NOMO-1 treated with DMSO at 0.1 percent for 48 hours (cell line): ENCODE results near the gene RNF217.
"Not testable (repeated sequence)": the region's sequence is repeated elsewhere in the genome, so short reads cannot be mapped to it uniquely, and the experiment has no call there.

Experiments
- DNase-seq: peaks from one replicate; lab custom pipeline; 2025; ENCODE audit not compliant: unreplicated experiment; lab: John Stamatoyannopoulos, UW

The RNF217 gene

GRCh38 chr6:124961777-124962638 lies at the start of gene RNF217:
Gene RNF217, plus strand, starts transcription at chr6:124962437. Its CDS starts 108 bp downstream, at chr6:124962545.
- DNase-seq = no peak

- DNase-seq = no peak
These were observed 49.2 kb upstream of the RNF217 start for GRCh38 chr6:124913056-124913455.

GRCh38 chr6:124917769-124918168 lies 44.5 kb upstream of the RNF217 start:
- no peak for DNase-seq

GRCh38 chr6:124919703-124920102 lies 42.5 kb upstream of the RNF217 start:
- not testable (repeated sequence) for DNase-seq

GRCh38 chr6:124924333-124924759 lies 37.9 kb upstream of the RNF217 start:
- DNase-seq = no peak

- DNase-seq = no peak
These were observed 35.8 kb upstream of the RNF217 start for GRCh38 chr6:124926435-124926834.

GRCh38 chr6:124927806-124928205 lies 34.4 kb upstream of the RNF217 start:
- DNase-seq = no peak

- DNase-seq = no peak
These were observed 33.4 kb upstream of the RNF217 start for GRCh38 chr6:124928851-124929250.

GRCh38 chr6:124937645-124938044 lies 24.6 kb upstream of the RNF217 start:
- no peak for DNase-seq

GRCh38 chr6:124941259-124941658 lies 21.0 kb upstream of the RNF217 start:
- no peak for DNase-seq

GRCh38 chr6:124943658-124944057 lies 18.6 kb upstream of the RNF217 start:
- DNase-seq = no peak

- DNase-seq = no peak
These were observed 14.2 kb upstream of the RNF217 start for GRCh38 chr6:124947971-124948451.

- no peak for DNase-seq
These were observed 12.5 kb upstream of the RNF217 start for GRCh38 chr6:124949706-124950105.

- no peak for DNase-seq
These were observed 8.4 kb upstream of the RNF217 start for GRCh38 chr6:124953808-124954207.

GRCh38 chr6:124955108-124955856 lies 7.0 kb upstream of the RNF217 start:
- no peak for DNase-seq

GRCh38 chr6:124956018-124956417 lies 6.2 kb upstream of the RNF217 start:
- no peak for DNase-seq

GRCh38 chr6:124958149-124958548 lies 4.1 kb upstream of the RNF217 start:
- DNase-seq = no peak

GRCh38 chr6:124958759-124959354 lies 3.4 kb upstream of the RNF217 start:
- DNase-seq = peak; percentile 4

- DNase-seq = peak; percentile 40
These were observed 1.3 kb upstream of the RNF217 start for GRCh38 chr6:124960757-124961463.

- no peak for DNase-seq
These were observed 817 bp upstream of the RNF217 start for GRCh38 chr6:124961464-124961776.
